ENCODE results near the gene SLC45A2. TPM values are rescaled to one million over a fixed set of nuclear protein-coding genes. Genes with fewer than 3 reads are reported as not detected.

SLC45A2 gene
- total RNA-seq, 3 donors from 2014 or later (not counting 1 experiment from before 2014, with no cell fraction given) = not detected

GRCh38 chr5:34009610-34010009, 25.1 kb upstream of the SLC45A2 start:
- DNase-seq = no peak
- Histone ChIP-seq H3K9me3 (ENCODE audit: control insufficient read depth, insufficient read depth, low read length) (no peaks in the 10 kb centered on the region), H3K4me3 (ENCODE audit: low read length) (no peak overlapping the region), H3K27me3 (ENCODE audit: control insufficient read depth, insufficient read depth, low read length) (no peaks in the 10 kb centered on the region), H3K36me3 (ENCODE audit: control insufficient read depth, insufficient read depth, low read length) (peaks cover 2% of the 10 kb centered on the region), H3K27ac (ENCODE audit: low read length) (no peak overlapping the region), H3K4me1 (ENCODE audit: control insufficient read depth, insufficient read depth, low read length) (peaks cover 9% of the 10 kb centered on the region)
- Mint-ChIP-seq H3K9me3 (no peaks in the 10 kb centered on the region), H3K36me3 (no peaks in the 10 kb centered on the region), H3K4me1 (peaks cover 30 to 34% of the 10 kb centered on the region in 2 donors), H3K27me3 (ENCODE audit: low read depth in 2 of 2) (no peaks in the 10 kb centered on the region), H3K27ac (peak overlapping the region in 1 of 2 donors; percentile 80), H3K4me3 (peak overlapping the region; percentile 84)
- no peak for TF ChIP-seq CTCF (IDR thresholded peaks at IDR 0.05)
- WGBS (ENCODE audit: insufficient coverage) = no CpG with 5 or more reads among the region's 1 CpG
- intact Hi-C loops (cut with micrococcal nuclease) = loop anchor here (5.0 kb wide), 1 partner anchor 908 kb away; the partner anchor contains the start of genes BRIX1 and RAD1
- no peak for ATAC-seq

- Mint-ChIP-seq H3K4me3 (peak overlapping the region; percentile 84), H3K36me3 (peaks cover 4% of the 10 kb centered on the region), H3K9me3 (no peaks in the 10 kb centered on the region), H3K27me3 (ENCODE audit: low read depth in 2 of 2) (no peaks in the 10 kb centered on the region), H3K4me1 (peaks cover 30 to 34% of the 10 kb centered on the region in 2 donors), H3K27ac (peak overlapping the region; percentile 80 to 84)
- peaks cover 8% of the 10 kb centered on the region for H3K36me3 ChIP-seq (ENCODE audit: control insufficient read depth, insufficient read depth, low read length)
- peaks cover 9% of the 10 kb centered on the region for H3K4me1 ChIP-seq (ENCODE audit: control insufficient read depth, insufficient read depth, low read length)
- H3K27ac ChIP-seq (ENCODE audit: low read length) = peak overlapping the region; percentile 91
- ATAC-seq (no peak), DNase-seq (no peak)
- H3K4me3 ChIP-seq (ENCODE audit: low read length) = peak overlapping the region; percentile 85
- H3K9me3 ChIP-seq (ENCODE audit: control insufficient read depth, insufficient read depth, low read length) = no peaks in the 10 kb centered on the region
- WGBS (ENCODE audit: insufficient coverage) = 11% methylated on average over 1 of the region's 1 CpG
- intact Hi-C loops (cut with micrococcal nuclease) = loop anchor here (1.0 to 5.0 kb wide), 2 partner anchors 36 to 908 kb away; partner anchors contain the start of genes BRIX1 and RAD1
- TF ChIP-seq CTCF (IDR thresholded peaks at IDR 0.05) = no peak
- no peaks in the 10 kb centered on the region for H3K27me3 ChIP-seq (ENCODE audit: control insufficient read depth, insufficient read depth, low read length)
Measured at GRCh38 chr5:34008802-34009201, 24.3 kb upstream of the SLC45A2 start.

GRCh38 chr5:34007621-34008600, 23.4 kb upstream of the SLC45A2 start, which contains the start of gene AMACR:
Gene AMACR (minus strand): TSS chr5:34008050. CDS start chr5:34008019, 31 bp downstream.
- Mint-ChIP-seq H3K27me3 (ENCODE audit: low read depth in 2 of 2) (no peaks in the 10 kb centered on the region), H3K4me1 (peaks cover 30 to 34% of the 10 kb centered on the region in 2 donors), H3K36me3 (peaks cover 7% of the 10 kb centered on the region), H3K27ac (peak within 1 kb of the TSS; percentile 80 to 84), H3K9me3 (no peaks in the 10 kb centered on the region), H3K4me3 (peak within 1 kb of the TSS; percentile 84)
- no peak for TF ChIP-seq CTCF (IDR thresholded peaks at IDR 0.05)
- Histone ChIP-seq H3K27me3 (ENCODE audit: control insufficient read depth, insufficient read depth, low read length) (no peaks in the 10 kb centered on the region), H3K36me3 (ENCODE audit: control insufficient read depth, insufficient read depth, low read length) (peaks cover 17% of the 10 kb centered on the region), H3K27ac (ENCODE audit: low read length) (peak within 1 kb of the TSS; percentile 91), H3K4me3 (ENCODE audit: low read length) (peak within 1 kb of the TSS; percentile 85), H3K4me1 (ENCODE audit: control insufficient read depth, insufficient read depth, low read length) (peaks cover 9% of the 10 kb centered on the region), H3K9me3 (ENCODE audit: control insufficient read depth, insufficient read depth, low read length) (no peaks in the 10 kb centered on the region)
- DNase-seq (peak; percentile 80 to 90), ATAC-seq (peak; percentile 87 to 93 (median 88))
- intact Hi-C loops (cut with micrococcal nuclease) = loop anchor here (1.0 to 5.0 kb wide), 2 partner anchors 37 to 909 kb away; partner anchors contain the start of genes BRIX1 and RAD1
- under 1% methylated on average over 76 of the region's 76 CpGs for WGBS (ENCODE audit: insufficient coverage)

Data from natural killer cell (primary cell).